ENCODE data around the gene ATXN8OS. TPM values are rescaled to one million over a fixed set of nuclear protein-coding genes. Genes with fewer than 3 reads are reported as not detected.

ATXN8OS gene
- total and polyA plus RNA-seq, 2 of the 4 experiments (the other 2 are of a cell fraction) = not detected

GRCh38 chr13:70178346-70178745 is 70.7 kb downstream of the ATXN8OS start:
- Histone ChIP-seq H3K18ac (ENCODE audit: low read depth, low read length) (no peak overlapping the region), H3K4me3 (ENCODE audit: insufficient read depth, low read depth, low read length) (no peak overlapping the region), H3K23ac (ENCODE audit: low read depth, low read length) (no peak overlapping the region), H3K56ac (ENCODE audit: extremely low read depth, insufficient read depth, low read length) (no peak overlapping the region), H3K79me1 (ENCODE audit: low read depth in 1 of 2, low read length in 2 of 2) (no peaks in the 10 kb centered on the region), H3K4me2 (ENCODE audit: low read depth, low read length) (no peak overlapping the region), H2BK20ac (ENCODE audit: low read depth, low read length) (no peak overlapping the region), H2BK120ac (ENCODE audit: low read depth, low read length) (no peak overlapping the region), H4K91ac (ENCODE audit: insufficient read depth, low read depth, low read length) (no peak overlapping the region), H3K9me3 (ENCODE audit: control insufficient read depth, insufficient read depth, low read length) (no peaks in the 10 kb centered on the region), H2BK15ac (ENCODE audit: low read depth, low read length) (no peak overlapping the region), H3K14ac (replicated peaks; ENCODE audit: low read depth, low read length) (no peak overlapping the region), H3K9ac (ENCODE audit: low read depth, low read length) (no peak overlapping the region), H3K4ac (ENCODE audit: low read depth, low read length) (no peak overlapping the region), H3K9me1 (ENCODE audit: insufficient read depth, low read length) (no peaks in the 10 kb centered on the region), H4K5ac (ENCODE audit: low read depth, low read length) (no peak overlapping the region), H2BK5ac (ENCODE audit: low read depth, low read length, poor library complexity, severe bottlenecking) (no peak overlapping the region), H2AK9ac (replicated peaks; ENCODE audit: low read depth, low read length, poor library complexity) (no peak overlapping the region), H2AFZ (replicated peaks; ENCODE audit: low read length, poor library complexity) (no peak overlapping the region), H3K27me3 (ENCODE audit: control insufficient read depth, insufficient read depth, low read length) (no peaks in the 10 kb centered on the region), H2AK5ac (ENCODE audit: low read depth, low read length) (no peak overlapping the region), H3K27ac (ENCODE audit: insufficient read depth, low read length) (no peak overlapping the region), H3K36me3 (ENCODE audit: control insufficient read depth, insufficient read depth, low read length) (no peaks in the 10 kb centered on the region), H3K4me1 (ENCODE audit: control insufficient read depth, insufficient read depth, low read length) (no peaks in the 10 kb centered on the region), H4K20me1 (ENCODE audit: insufficient read depth, low read length) (no peaks in the 10 kb centered on the region), H4K8ac (ENCODE audit: low read depth in 2 of 2, low read length in 2 of 2) (no peak overlapping the region)
- DNase-seq (no peak), ATAC-seq (ENCODE audit: low read depth) (no peak)
- ChIA-PET CTCF (no interaction called here), POLR2A (ENCODE audit: unreplicated experiment) (no interaction called here)
- TF ChIP-seq POLR2A (IDR thresholded peaks at IDR 0.05; ENCODE audit: low read depth, low read length) (no peak), CHD1 (IDR thresholded peaks at IDR 0.05; ENCODE audit: low read depth, low read length) (no peak), MAFK (IDR thresholded peaks at IDR 0.05; ENCODE audit: low read depth, low read length) (peak; percentile 51; the same call in 1 of the 2 replicates), RAD21 (IDR thresholded peaks at IDR 0.05; ENCODE audit: low read length) (no peak)
- in situ Hi-C loops (cut with MboI; ENCODE audit: low sequenced_read_pairs) = no loop called here
- no CpG with 5 or more reads among the region's 1 CpG for WGBS, 2 experiments (ENCODE audit: extremely low coverage in 2 of 2, insufficient read length in 1 of 2)
- no TSS peak for BruUV-seq (replicated peaks)
- intact Hi-C loops (cut with micrococcal nuclease) = no loop called here
- dilution Hi-C loops (cut with HindIII; ENCODE audit: low sequenced_read_pairs, unreplicated experiment) = no loop called here

Other genes with a start within 250 kb of the ATXN8OS start
- not detected in 2 replicates for gene KLHL1, start 626 bp downstream of the ATXN8OS start, total RNA-seq (2012; rRNA removed)
- not detected in 2 replicates for gene KLHL1, start 626 bp downstream of the ATXN8OS start, polyA plus RNA-seq (2012; rRNA removed)